K562 (cell line): ENCODE results near the gene WTIP. TPM values are rescaled to one million over a fixed set of nuclear protein-coding genes. Genes with fewer than 3 reads are reported as not detected.

Experiments
- ATAC-seq: fragments of 200-7000 bp; cut with Tn5 transposase; 3 replicates; pipeline ENCODE4 v1.9.1; 2020; ENCODE audit warnings: moderate library complexity
- BruUV-seq: library from RNA; stranded (reverse); fragments of 400-500 nt; replicated peaks from 2 replicates; lab custom pipeline; 2021; lab: Mats Ljungman, UMichigan
- CTCF ChIA-PET: fragments of 300-600 bp; formaldehyde crosslinking; extraction: SDS; loops from one replicate; lab custom pipeline; 2021; ENCODE audit warnings: low intra/inter-chr PET ratio; lab: Yijun Ruan, JAX
- POLR2A ChIA-PET: fragments of 300-600, 350-650 bp; sonication (Branson Sonifier 250); formaldehyde crosslinking; extraction: SDS; loops from one replicate; lab custom pipeline; 2021; ENCODE audit warnings: antibody characterized with exemption, inconsistent platforms; lab: Yijun Ruan, JAX
- DNase-seq, 4 experiments: peaks; one replicate each; pipeline versions ENCODE4 v3.0.0 to v3.0.0-alpha.2; 2011 to 2018; ENCODE audit warnings: low spot score in 3 of 4, mixed read lengths in 3 of 4; ENCODE audit errors: extremely low read depth in 1 of 4
- FAIRE-seq: peaks from 2 replicates; lab custom pipeline; 2011; peaks lifted over from hg19 to GRCh38; lab: Jason Lieb, UNC
- H2AFZ ChIP-seq: 2 replicates; pipeline ENCODE4 v1.6.0; 2011; ENCODE audit warnings: low read depth, low read length, control low read depth, inconsistent platforms
- H3K27ac ChIP-seq: fragments of 200-600 bp; 3 replicates; pipeline ENCODE4 v1.8.0; 2011; ENCODE audit warnings: low read depth, mild to moderate bottlenecking, control low read depth, inconsistent platforms, low read length, moderate library complexity, mixed read lengths; ENCODE audit errors: extremely low read depth
- H3K27me3 ChIP-seq, 2 experiments: fragments of 300-600 bp in 1 of 2; 2 replicates in 1 of 2; 3 replicates in 1 of 2; pipeline versions ENCODE4 v1.6.0 to v1.8.0; 2011; ENCODE audit warnings: inconsistent platforms in 2 of 2, low read length in 2 of 2, mild to moderate bottlenecking in 1 of 2, mixed read lengths in 1 of 2, moderate library complexity in 1 of 2; ENCODE audit not compliant: control insufficient read depth in 2 of 2, insufficient read depth in 2 of 2
- H3K36me3 ChIP-seq: fragments of 300-600 bp; 3 replicates; pipeline ENCODE4 v1.8.0; 2011; ENCODE audit warnings: mild to moderate bottlenecking, low read length, inconsistent platforms; ENCODE audit not compliant: control insufficient read depth, insufficient read depth
- H3K4me1 ChIP-seq, 2 experiments: fragments of 200-600 bp in 1 of 2; replicated peaks in 1 of 2; 2 replicates in 1 of 2; 3 replicates in 1 of 2; pipeline versions ENCODE4 v1.5.1 to v1.8.0; 2011; ENCODE audit warnings: inconsistent platforms in 2 of 2, low read length in 2 of 2, mild to moderate bottlenecking in 1 of 2, mixed read lengths in 1 of 2, moderate library complexity in 1 of 2; ENCODE audit not compliant: control insufficient read depth in 2 of 2, insufficient read depth in 2 of 2
- H3K4me2 ChIP-seq: 2 replicates; pipeline ENCODE4 v1.6.1; 2011; ENCODE audit warnings: low read length, control low read depth, inconsistent platforms, mixed read lengths; ENCODE audit not compliant: insufficient read depth
- H3K4me3 ChIP-seq: fragments of 200-600 bp; sonication (generic), shearing (Covaris generic); 2 replicates; pipeline ENCODE4 v1.5.1; 2016; ENCODE audit warnings: control low read depth, inconsistent platforms
- H3K79me2 ChIP-seq: fragments of 200-600 bp; 3 replicates; pipeline ENCODE4 v1.8.0; 2011; ENCODE audit warnings: low read length, inconsistent platforms; ENCODE audit not compliant: control insufficient read depth, insufficient read depth
- H3K9ac ChIP-seq, 2 experiments: 2 replicates each; pipeline versions ENCODE4 v1.6.0 to v1.6.1; 2011; ENCODE audit warnings: low read depth in 2 of 2, low read length in 2 of 2, control low read depth in 1 of 2, inconsistent platforms in 1 of 2, mild to moderate bottlenecking in 1 of 2, mixed read lengths in 1 of 2; ENCODE audit not compliant: insufficient read depth in 1 of 2
- H3K9me1 ChIP-seq: one replicate; pipeline ENCODE4 v1.6.0; 2011; ENCODE audit warnings: inconsistent platforms, mild to moderate bottlenecking, low read length, moderate library complexity; ENCODE audit not compliant: control insufficient read depth, insufficient read depth
- H3K9me3 ChIP-seq: replicated peaks from 2 replicates; pipeline ENCODE4 v1.5.1; 2011; ENCODE audit warnings: low read depth, low read length, inconsistent platforms; ENCODE audit not compliant: control insufficient read depth, insufficient read depth
- H4K20me1 ChIP-seq: replicated peaks from 2 replicates; pipeline ENCODE4 v1.6.1; 2011; ENCODE audit warnings: low read length, inconsistent platforms, mixed read lengths; ENCODE audit not compliant: control insufficient read depth, insufficient read depth
- CREB3L1 ChIP-seq: fragments of 450-650 bp; IDR thresholded peaks from 2 replicates; pipeline ENCODE4 v1.6.1; 2014; ENCODE audit warnings: low read depth, mild to moderate bottlenecking, moderate library complexity, borderline replicate concordance
- EP300 ChIP-seq: IDR thresholded peaks from 2 replicates; pipeline ENCODE4 v1.6.1; 2012; ENCODE audit warnings: low read length, improper control_type of control experiment
- MCM3 ChIP-seq: fragments of 450-650 bp; IDR thresholded peaks from 2 replicates; pipeline ENCODE4 v1.6.1; 2016
- MEIS2 ChIP-seq: fragments of 450-650 bp; IDR thresholded peaks from 2 replicates; pipeline ENCODE4 v1.6.1; 2014; ENCODE audit warnings: mild to moderate bottlenecking; ENCODE audit not compliant: partially characterized antibody
- PKNOX1 ChIP-seq: fragments of 450-650 bp; IDR thresholded peaks from 2 replicates; pipeline ENCODE4 v1.6.1; 2016
- PML ChIP-seq: IDR thresholded peaks from 2 replicates; pipeline ENCODE4 v1.6.1; 2012; ENCODE audit warnings: low read length, inconsistent platforms
- RUNX1 ChIP-seq: sonication (generic); IDR thresholded peaks from 2 replicates; pipeline ENCODE4 v1.6.1; 2016; ENCODE audit warnings: antibody characterized with exemption, low read depth
- TAF9B ChIP-seq: fragments of 450-650 bp; IDR thresholded peaks from 2 replicates; pipeline ENCODE4 v1.6.1; 2018; ENCODE audit warnings: mild to moderate bottlenecking; ENCODE audit not compliant: partially characterized antibody
- WGBS: fragments of 100-300 bp; shearing (Covaris generic); methylation state at CpG from one replicate; pipeline ENCODE4 v1.1.6; 2016; ENCODE audit warnings: low coverage, mixed read lengths; ENCODE audit not compliant: insufficient coverage; ENCODE audit errors: missing lambda C conversion rate; 5-methylcytosine and 5-hydroxymethylcytosine counted together
- in situ Hi-C: fragments of 300-500 bp; cut with MboI; formaldehyde crosslinking; loops from 4 replicates; pipeline ENCODE4 v1.15.0; 2018; ENCODE audit warnings: inconsistent platforms, mixed read lengths
- intact Hi-C: fragments of 100-400 bp; cut with micrococcal nuclease; formaldehyde crosslinking; loops from 2 replicates; pipeline ENCODE4 v1.14.2; 2022
- polyA plus RNA-seq, 8 experiments: library from polyadenylated mRNA; depleted of rRNA in 4 of 8; stranded (reverse) in 5 of 8; unstranded in 3 of 8; fragments of >200 nt; fragmentation: Nextera tagmentation in 2 of 8; fragmentation: Illumina TruSeq in 1 of 8; extraction: Ambion mirVana in 2 of 8; extraction: Trizol in 1 of 8; gene quantifications; 2 replicates each; pipeline versions ENCODE4 v1.2.1 to v1.2.3, GENCODE V29; 2011 to 2014; ENCODE audit warnings: inconsistent platforms in 1 of 8, missing spikeins in 1 of 8
- total RNA-seq, 7 experiments: library from RNA; depleted of rRNA in 6 of 7; stranded (reverse); fragments of >200 nt in 6 of 7; fragmentation: Illumina TruSeq in 2 of 7; extraction: Trizol in 2 of 7; gene quantifications; 2 replicates each; pipeline versions ENCODE4 v1.2.1 to v1.2.3, GENCODE V29; 2011 to 2021; ENCODE audit warnings: low replicate concordance in 1 of 7

The WTIP gene
- total and polyA plus RNA-seq, 9 of the 15 experiments (the other 6 are each of a cell fraction or from before 2014, with no cell fraction given), result under 0.01 to 0.54 (median 0.27) TPM; not detected in 1

DNA sequence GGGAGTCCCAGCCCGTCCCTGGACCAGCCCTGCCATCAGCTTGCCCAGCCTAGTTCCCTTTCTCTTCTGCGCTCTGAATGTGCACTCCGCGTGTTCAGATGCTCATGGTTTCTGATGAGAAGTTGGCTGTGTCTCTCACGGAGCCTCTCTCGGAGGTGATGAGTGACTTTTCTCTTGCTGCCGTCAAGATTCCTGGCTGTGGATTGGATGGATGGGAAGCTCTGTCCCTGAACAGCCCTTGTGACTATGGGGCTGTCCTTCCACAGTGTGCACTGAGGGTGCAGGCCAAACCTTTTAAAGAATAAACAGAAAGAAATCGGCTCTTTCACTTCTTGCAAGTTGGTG, 24.4 kb downstream of the WTIP start:
- CTCF ChIA-PET, result no interaction called here
- ATAC-seq (no peak), FAIRE-seq (no peak), DNase-seq (no peak)
- Histone ChIP-seq H3K27me3 (no peaks in the 10 kb centered on the region; a peak in 1 of 5 replicates), H3K4me2 (no peak overlapping the region), H3K36me3 (no peaks in the 10 kb centered on the region), H3K27ac (no peak overlapping the region), H3K9ac (no peak overlapping the region), H3K9me3 (0 out of 2 replicates have a peak, but pooled peaks cover under 1% of the 10 kb centered on the region), H3K4me3 (no peak overlapping the region), H3K4me1 (peaks cover 12 to 25% of the 10 kb centered on the region in 2 experiments; a peak in 4 of 5 replicates), H3K79me2 (no peaks in the 10 kb centered on the region), H4K20me1 (no peaks in the 10 kb centered on the region), H2AFZ (no peak overlapping the region), H3K9me1 (no peaks in the 10 kb centered on the region)
- no TSS peak for BruUV-seq
- POLR2A ChIA-PET, result interaction anchor here (1.3 kb wide), 1 partner anchor 16 kb away, joined by 4 read pairs; no protein-coding TSS in a partner anchor
- 24% methylated on average over 7 of the region's 8 CpGs for WGBS
- in situ Hi-C loops, result no loop called here
- TF ChIP-seq PKNOX1, result no peak
- TF ChIP-seq MCM3, result no peak
- peak; percentile 26 for TF ChIP-seq MEIS2
- TF ChIP-seq PML, result no peak
- no peak for TF ChIP-seq EP300
- no peak for TF ChIP-seq CREB3L1
- no peak for TF ChIP-seq TAF9B
- no peak for TF ChIP-seq RUNX1
- intact Hi-C loops, result loop anchor here (10.0 kb wide), 1 partner anchor 151 kb away; no protein-coding TSS in a partner anchor
